HT-29 (cell line): ENCODE results near the gene SRD5A2. TPM values are rescaled to one million over a fixed set of nuclear protein-coding genes. Genes with fewer than 3 reads are reported as not detected.

Experiments used
- DNase-seq: peaks from one replicate; pipeline ENCODE4 v3.0.0-alpha.2; 2015; ENCODE audit warnings: low spot score
- total RNA-seq: library from RNA; depleted of rRNA; stranded (reverse); fragments of >200 nt; shearing (Covaris generic); gene quantifications from 2 replicates; pipeline ENCODE4 v1.2.3, GENCODE V29; 2014; rRNA removed

The SRD5A2 gene
- not detected in 2 replicates for total RNA-seq

- no peak for DNase-seq
Measured at GRCh38 chr2:31580321-31581117, at the start of gene SRD5A2. TSS of gene SRD5A2 (minus strand) at chr2:31580938. CDS start at chr2:31580900, 38 bp downstream.

GRCh38 chr2:31606509-31606908 is 25.8 kb upstream of the SRD5A2 start:
- no peak for DNase-seq

DNA sequence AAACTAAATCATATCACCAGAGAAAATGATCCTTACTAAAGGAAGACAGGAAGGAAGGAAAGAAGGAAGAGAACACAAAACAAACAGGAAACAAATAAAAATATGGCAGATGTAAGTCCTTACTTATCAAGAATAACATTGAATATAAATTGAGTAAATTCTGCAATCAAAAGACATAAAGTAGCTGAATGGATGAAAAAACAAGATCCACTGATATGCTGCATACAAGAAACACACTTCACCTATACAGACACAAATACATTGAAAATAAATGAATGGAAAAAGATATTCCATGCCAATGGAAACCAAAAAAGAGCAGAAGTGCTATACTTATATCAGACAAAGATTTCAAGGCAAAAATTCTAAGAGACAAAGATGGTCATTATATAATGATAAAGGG is 18.0 kb upstream of the SRD5A2 start:
- DNase-seq: no peak

- DNase-seq: no peak
Measured at GRCh38 chr2:31586230-31586629, 5.5 kb upstream of the SRD5A2 start.

DNA sequence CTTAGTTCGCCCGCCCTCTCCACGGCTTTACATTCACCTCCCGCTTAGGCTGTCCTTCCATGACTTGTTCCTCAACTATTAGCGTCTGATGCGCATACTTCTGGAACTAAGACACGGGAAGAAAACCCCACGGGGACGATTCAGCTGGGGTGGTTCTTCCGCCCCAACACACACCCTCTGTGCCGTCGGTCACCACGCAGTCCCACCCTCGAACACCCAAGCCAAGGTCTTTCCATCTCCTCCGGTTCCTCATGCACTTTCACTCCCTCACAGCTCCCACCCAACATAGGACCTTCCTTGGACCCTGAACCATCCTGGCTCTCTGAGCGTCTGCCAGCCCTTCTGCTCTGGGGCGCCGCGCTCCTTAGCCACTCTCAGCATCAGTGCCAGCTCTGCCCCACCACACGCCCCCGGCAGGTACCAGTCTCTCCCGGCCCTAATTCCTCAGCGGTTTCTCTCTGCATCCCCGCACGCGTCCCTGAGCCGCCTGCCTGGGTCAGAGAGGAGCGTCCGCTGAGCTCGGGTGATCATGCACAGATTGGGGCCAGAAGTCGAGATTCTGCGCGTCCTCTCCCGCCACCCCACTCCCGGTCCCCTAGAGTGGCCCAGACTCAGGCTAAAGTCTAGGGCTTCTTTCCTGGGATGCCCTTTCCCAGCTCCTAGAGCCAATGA is 522 bp upstream of the SRD5A2 start:
- no peak for DNase-seq

- no peak for DNase-seq
Measured at GRCh38 chr2:31579996-31580320, 780 bp downstream of the SRD5A2 start.

GRCh38 chr2:31578316-31578715 is 2.4 kb downstream of the SRD5A2 start:
- no peak for DNase-seq

- DNase-seq: no peak
Measured at GRCh38 chr2:31577143-31577542, 3.6 kb downstream of the SRD5A2 start.

DNA sequence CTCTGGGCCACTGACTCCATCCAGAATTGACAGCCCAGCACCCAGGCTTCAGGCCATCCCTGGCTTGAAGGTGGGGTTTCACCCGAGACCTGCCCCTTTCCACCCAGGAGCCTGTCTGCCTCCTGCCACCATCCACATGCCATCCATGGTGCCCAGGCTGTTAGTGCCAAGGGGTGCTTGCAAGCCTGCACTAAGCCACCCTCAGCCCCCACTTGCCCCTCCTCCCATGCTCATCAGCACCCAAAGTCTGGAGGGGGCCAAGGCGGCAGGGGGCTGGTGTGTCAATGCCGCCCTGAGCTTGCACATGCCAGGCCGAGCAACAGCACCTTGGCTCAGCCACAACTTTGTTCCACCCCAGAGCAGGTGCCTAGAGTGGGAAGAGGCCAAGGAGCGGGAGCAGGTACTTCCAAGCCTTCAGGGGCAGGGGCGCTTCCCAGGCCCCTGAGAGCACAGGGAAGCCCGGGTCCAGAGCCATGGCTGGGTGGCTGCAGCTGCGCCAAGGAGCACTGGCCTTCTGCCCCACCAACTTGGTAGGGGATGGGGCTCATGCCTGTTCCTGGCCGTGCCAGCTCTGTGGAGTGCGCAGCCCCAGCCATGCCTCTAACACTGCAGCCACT is 12.0 kb downstream of the SRD5A2 start:
- no peak for DNase-seq

GRCh38 chr2:31567679-31568078 is 13.1 kb downstream of the SRD5A2 start:
- DNase-seq: no peak

DNA sequence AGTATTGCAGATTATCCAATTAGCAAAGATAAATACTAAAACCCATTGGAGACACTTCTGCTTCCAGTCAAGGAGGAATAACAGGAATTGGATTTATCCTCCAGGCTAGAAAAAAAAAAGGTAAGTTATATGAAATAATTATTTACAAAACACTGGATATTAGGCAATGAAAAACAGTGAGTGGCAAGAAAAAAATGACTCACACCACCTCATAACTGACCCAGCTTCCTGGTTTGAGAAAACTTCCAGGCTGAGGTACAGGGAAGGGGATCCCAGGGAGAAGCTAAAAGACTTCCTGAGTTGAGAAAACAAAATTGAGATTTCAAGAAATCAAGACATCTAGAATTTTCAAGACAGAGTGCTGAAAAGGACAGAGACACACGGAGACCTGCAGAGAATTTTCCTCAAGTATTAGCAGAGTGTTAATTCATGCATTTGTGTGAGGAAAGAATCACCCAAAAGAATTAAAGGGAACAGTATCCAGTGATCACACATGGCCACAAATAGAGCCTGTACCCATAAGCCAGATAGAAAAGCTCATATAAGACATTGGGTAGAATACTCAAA is 17.4 kb downstream of the SRD5A2 start:
- no peak for DNase-seq

DNA sequence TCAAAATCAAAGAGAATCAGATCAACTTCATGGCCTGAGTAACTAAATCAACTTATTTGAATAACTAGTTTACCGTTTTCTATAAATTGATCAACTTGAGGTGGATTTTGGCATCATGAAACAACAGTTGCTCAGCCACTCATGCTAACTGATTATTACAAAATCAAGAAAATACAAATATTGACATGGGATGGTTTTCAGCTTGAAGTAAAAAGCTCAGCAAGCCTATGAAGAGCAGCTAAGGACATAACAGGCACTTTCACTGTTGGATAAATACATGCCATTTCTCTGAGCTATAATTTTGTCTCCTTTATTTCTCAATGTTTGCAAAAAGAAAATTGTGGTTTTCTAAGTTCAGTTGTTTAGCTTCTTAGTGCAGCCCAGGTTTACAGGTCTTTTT is 18.9 kb downstream of the SRD5A2 start:
- DNase-seq: no peak

DNA sequence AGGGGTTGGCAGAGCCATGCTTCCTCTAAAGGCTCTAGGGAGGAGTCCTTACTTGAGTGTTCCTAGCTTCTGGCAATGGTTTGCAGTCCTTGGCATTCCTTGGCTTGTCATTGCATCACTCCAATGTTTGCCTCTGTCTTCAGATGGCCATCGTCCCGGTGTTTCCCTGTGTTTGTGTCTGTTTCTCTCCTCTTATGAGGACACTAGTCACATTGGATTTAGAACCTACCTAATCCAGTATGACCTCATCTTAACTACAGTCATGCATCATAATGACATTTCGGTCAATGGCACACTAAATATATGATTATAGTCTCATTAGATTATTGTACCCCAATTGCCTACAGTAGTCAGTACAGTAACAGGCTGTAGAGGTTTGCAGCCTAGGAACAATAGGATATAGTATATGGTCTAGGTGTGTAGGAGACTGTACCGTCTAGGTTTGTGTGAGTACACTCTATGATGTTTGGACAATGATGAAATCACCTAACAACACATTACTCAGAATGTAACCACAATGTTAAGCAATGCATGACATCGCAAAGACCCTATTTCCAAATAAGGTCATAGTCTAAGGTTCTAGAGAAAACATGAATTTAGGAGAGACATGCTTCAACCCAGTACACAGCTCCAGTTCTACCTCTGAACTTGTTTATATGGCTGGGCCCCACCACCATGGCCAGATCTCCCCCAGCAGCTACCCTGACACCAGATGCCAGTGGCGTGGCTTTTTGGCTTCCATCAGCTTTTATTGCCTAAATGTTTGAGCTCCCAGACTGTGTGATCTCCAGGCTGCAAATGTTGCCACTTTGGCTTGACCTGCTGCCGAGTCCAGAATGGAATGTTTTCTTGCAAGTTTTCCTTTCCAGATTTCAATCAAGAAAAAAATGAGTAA is 22.1 kb downstream of the SRD5A2 start:
- no peak for DNase-seq

DNA sequence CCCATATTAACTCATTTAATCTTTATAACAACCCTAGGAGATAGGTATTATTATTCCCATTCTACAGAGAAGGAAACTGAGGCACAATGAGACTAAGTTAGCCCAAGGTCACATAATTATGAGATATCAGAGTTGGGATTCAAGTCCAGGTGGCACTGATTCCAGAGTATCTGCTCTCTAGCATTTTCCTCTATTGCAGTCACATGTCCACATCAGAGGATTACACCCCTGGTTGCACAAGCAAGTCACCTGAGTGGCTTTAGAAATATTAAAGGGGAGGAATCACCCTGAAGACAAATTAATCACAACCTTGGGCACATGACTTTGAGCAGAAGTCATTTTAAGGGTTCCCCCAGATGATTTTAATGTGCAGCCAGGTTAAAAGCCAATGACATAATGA is 23.8 kb downstream of the SRD5A2 start:
- DNase-seq: no peak

DNA sequence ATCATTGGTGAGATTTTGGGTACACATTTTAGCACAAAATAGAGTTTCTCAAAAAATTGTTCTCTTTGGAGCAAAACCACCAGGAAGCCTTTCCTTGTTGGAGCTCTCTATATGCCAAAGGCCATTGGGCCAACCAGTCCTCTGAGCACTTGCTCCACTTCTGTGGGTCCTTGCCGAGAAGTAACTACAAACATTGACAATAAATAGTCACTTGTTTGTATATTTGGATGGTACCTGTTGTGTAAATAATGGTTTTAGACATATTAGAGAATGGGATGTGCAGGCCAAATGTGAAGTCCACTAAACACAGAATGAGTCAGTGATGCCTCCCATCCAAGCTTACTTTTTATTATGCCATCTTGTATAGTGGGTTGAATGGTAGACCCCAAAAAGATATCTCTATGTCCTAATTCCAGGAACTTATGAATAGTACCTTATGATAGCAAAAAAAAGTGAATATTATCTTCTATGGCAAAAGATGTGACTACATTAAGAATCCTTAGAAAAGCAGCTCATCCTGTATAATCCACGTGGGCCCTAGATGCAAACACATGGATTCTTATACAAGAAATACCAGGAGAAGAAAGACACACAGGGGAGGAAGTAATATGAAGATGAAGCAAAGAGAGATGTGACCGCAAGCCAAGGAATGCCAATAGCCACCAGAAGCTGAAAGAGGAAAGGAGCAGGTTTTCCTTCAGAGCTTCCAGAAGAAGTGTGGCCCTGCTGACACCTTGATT is 24.6 kb downstream of the SRD5A2 start:
- DNase-seq: no peak

- no peak for DNase-seq
Measured at GRCh38 chr2:31553362-31553761, 27.4 kb downstream of the SRD5A2 start.

GRCh38 chr2:31547485-31547884 is 33.3 kb downstream of the SRD5A2 start:
- DNase-seq: no peak

GRCh38 chr2:31541853-31542252 is 38.9 kb downstream of the SRD5A2 start:
- DNase-seq: no peak

GRCh38 chr2:31539505-31539904 is 41.2 kb downstream of the SRD5A2 start:
- no peak for DNase-seq

GRCh38 chr2:31535768-31536167 is 45.0 kb downstream of the SRD5A2 start:
- DNase-seq: no peak

DNA sequence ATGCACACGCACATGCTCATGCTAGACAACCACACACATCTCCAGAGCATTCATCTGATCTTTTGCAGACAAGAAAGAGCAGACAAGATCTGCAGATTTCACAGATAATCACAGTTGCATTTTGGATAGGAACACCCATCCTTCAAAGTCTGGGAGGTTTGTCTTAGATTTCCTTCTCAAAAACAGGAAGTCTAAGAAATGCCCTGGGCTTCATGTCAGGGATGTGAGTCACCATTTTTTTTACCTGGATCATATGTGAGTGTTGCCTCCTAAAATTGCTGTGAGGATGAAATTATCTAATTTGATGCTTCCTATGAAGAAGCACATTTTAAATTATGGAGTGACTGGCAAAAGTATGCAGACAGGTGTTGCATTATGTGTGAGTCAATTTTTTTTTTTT is 46.1 kb downstream of the SRD5A2 start:
- DNase-seq: no peak
